Thyroid gland (tissue), 4 donors: ENCODE measurements around the gene HYAL3.

ENCODE experiments used
- POLR2A ChIP-seq, 2 donors: fragments of 450-650 bp; IDR thresholded peaks; one replicate each; pipeline ENCODE4 v1.6.1; 2017; ENCODE audit warnings: antibody characterized with exemption in 2 of 2, mild to moderate bottlenecking in 2 of 2, moderate library complexity in 1 of 2
- TF ChIP-seq, protein P1 (sequence below), 6 experiments: fragments of 200-600 bp in 3 of 6; fragments of 450-650 bp in 3 of 6; sonication (generic) in 3 of 6; IDR thresholded peaks; one replicate each; pipeline ENCODE4 v1.5.1; 2016 to 2019; ENCODE audit warnings: antibody characterized with exemption in 6 of 6, mild to moderate bottlenecking in 2 of 6, inconsistent platforms in 1 of 6, moderate library complexity in 1 of 6

DNA sequence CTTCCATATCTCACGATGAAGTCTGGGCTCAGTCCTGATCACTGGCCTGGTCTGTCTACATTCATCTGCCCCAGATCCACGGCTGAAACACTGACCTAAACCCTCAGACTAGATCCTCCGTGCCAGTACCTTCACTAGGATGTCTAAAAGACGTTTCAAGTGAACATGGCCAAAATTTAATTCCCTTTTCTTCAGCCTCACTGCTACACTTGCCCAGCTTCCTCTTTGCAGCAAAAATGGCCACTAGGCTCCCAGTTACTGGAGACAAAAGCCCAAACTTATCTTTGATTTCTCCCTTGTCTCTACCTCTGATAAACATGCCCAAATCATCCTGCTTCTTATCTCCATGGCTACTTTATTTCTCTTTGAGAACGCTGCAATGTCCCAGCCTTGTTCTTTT lies 39.8 kb upstream of the HYAL3 start:
- TF ChIP-seq POLR2A (IDR thresholded peaks at IDR 0.05) = no peak
- TF ChIP-seq, protein P1, sequence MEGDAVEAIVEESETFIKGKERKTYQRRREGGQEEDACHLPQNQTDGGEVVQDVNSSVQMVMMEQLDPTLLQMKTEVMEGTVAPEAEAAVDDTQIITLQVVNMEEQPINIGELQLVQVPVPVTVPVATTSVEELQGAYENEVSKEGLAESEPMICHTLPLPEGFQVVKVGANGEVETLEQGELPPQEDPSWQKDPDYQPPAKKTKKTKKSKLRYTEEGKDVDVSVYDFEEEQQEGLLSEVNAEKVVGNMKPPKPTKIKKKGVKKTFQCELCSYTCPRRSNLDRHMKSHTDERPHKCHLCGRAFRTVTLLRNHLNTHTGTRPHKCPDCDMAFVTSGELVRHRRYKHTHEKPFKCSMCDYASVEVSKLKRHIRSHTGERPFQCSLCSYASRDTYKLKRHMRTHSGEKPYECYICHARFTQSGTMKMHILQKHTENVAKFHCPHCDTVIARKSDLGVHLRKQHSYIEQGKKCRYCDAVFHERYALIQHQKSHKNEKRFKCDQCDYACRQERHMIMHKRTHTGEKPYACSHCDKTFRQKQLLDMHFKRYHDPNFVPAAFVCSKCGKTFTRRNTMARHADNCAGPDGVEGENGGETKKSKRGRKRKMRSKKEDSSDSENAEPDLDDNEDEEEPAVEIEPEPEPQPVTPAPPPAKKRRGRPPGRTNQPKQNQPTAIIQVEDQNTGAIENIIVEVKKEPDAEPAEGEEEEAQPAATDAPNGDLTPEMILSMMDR (IDR thresholded peaks at IDR 0.05) = no peak
